ENCODE data around the gene JAGN1. TPM values are rescaled to one million over a fixed set of nuclear protein-coding genes. Genes with fewer than 3 reads are reported as not detected.
A peak's percentile ranks its signal among the peaks of the same experiment; 100 is the strongest.
"Not testable (repeated sequence)": the region's sequence is repeated elsewhere in the genome, so short reads cannot be mapped to it uniquely, and the experiment has no call there.

Gene JAGN1
- polyA plus RNA-seq, 1 donor (not counting 4 experiments of a cell fraction or from before 2014, with no cell fraction given): 48.0 TPM

DNA sequence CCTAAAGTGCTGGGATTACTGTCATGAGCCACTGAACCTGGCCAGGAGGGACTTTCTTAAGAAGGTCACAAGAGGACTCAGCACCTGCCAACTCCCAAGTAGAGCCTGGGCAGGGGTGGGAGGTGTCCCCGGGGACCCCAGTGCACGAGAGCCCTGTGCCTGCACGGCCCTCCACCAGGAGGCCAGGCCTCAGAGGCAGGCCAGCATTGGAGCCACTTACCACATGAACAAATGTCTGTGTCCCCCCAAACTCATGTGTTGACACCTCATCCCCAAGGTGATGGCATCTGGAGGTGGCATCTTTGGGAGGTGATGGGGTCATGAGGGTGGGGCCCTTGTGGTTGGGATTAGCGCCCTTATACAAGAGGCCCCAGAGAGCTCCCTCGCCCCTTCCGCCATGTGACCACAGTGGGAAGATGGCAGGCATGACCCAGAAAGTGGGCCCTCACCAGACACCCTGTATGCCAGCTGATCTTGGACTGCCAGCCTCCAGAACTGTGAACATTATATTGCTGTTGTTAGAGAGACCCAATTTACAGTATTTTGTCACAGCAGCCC, 43.4 kb upstream of the JAGN1 start:
- no peak for FAIRE-seq

DNA sequence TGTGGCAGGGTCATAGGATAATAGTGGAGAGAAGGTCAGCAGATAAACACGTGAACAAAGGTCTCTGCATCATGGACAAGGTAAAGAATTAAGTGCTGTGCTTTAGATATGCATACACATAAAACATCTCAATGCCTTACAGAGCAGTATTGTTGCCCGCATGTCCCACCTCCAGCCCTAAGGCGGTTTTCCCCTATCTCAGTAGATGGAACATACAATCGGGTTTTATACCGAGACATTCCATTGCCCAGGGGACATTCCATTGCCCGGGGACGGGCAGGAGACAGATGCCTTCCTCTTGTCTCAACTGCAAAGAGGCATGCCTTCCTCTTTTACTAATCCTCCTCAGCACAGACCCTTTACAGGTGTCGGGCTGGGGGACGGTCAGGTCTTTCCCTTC, 42.5 kb upstream of the JAGN1 start:
- H3K4me3 ChIP-seq (ENCODE audit: control insufficient read depth in 2 of 3, extremely low read depth in 1 of 3, insufficient read depth in 2 of 3, low read depth in 1 of 3, low read length in 3 of 3); dilution Hi-C loops (cut with MboI; ENCODE audit: extremely low pct_ligation_motif_present, low sequenced_read_pairs); FAIRE-seq; DNase-seq (ENCODE audit: low read depth, low spot score); H4K20me1 ChIP-seq (ENCODE audit: control insufficient read depth, extremely low read depth, insufficient read depth, low read length); H3K4me1 ChIP-seq (ENCODE audit: control insufficient read depth, extremely low read depth, insufficient read depth, low read length); H3K9me1 ChIP-seq (ENCODE audit: control insufficient read depth, extremely low read depth, insufficient read depth, low read length); H3K9ac ChIP-seq (ENCODE audit: control insufficient read depth, extremely low read depth, insufficient read depth, low read length); H3K79me2 ChIP-seq (ENCODE audit: control insufficient read depth, insufficient read depth, low read length); H3K4me2 ChIP-seq (ENCODE audit: control insufficient read depth, extremely low read depth, insufficient read depth, low read depth, low read length); H2AFZ ChIP-seq (ENCODE audit: control insufficient read depth, low read length); H3K9me3 ChIP-seq (ENCODE audit: control insufficient read depth, low read depth, low read length); H3K27ac ChIP-seq (ENCODE audit: control insufficient read depth, insufficient read depth, low read length); H3K27me3 ChIP-seq (ENCODE audit: control insufficient read depth, extremely low read depth, insufficient read depth, low read length); H3K36me3 ChIP-seq (ENCODE audit: control insufficient read depth in 2 of 2, extremely low read depth in 1 of 2, insufficient read depth in 2 of 2, low read length in 2 of 2): not testable (repeated sequence)

More for the DNA sequence above, 43.4 kb upstream of the JAGN1 start:
- no peaks in the 10 kb centered on the region for H3K9me3 ChIP-seq (ENCODE audit: control insufficient read depth, low read depth, low read length)
- TF ChIP-seq CTCF (optimal IDR thresholded peaks at IDR 0.05 in 1 of 3, IDR thresholded peaks at IDR 0.05 in 1 of 3, conservative IDR thresholded peaks at IDR 0.05 in 1 of 3; ENCODE audit: extremely low read depth in 1 of 3, insufficient read depth in 2 of 3, low read length in 3 of 3) (no peak), EZH2 (IDR thresholded peaks at IDR 0.05; ENCODE audit: low read length) (no peak)
- no peaks in the 10 kb centered on the region for H3K9me1 ChIP-seq (ENCODE audit: control insufficient read depth, extremely low read depth, insufficient read depth, low read length)
- peaks cover 5% of the 10 kb centered on the region for H3K4me1 ChIP-seq (ENCODE audit: control insufficient read depth, extremely low read depth, insufficient read depth, low read length)
- H3K4me2 ChIP-seq (ENCODE audit: control insufficient read depth, extremely low read depth, insufficient read depth, low read depth, low read length): no peak overlapping the region
- H4K20me1 ChIP-seq (ENCODE audit: control insufficient read depth, extremely low read depth, insufficient read depth, low read length): no peaks in the 10 kb centered on the region
- no peak for DNase-seq (ENCODE audit: low read depth, low spot score)
- no peak overlapping the region for H3K9ac ChIP-seq (ENCODE audit: control insufficient read depth, extremely low read depth, insufficient read depth, low read length)
- H3K27me3 ChIP-seq (ENCODE audit: control insufficient read depth, extremely low read depth, insufficient read depth, low read length): no peaks in the 10 kb centered on the region
- H2AFZ ChIP-seq (ENCODE audit: control insufficient read depth, low read length): no peak overlapping the region
- H3K36me3 ChIP-seq (ENCODE audit: control insufficient read depth in 2 of 2, extremely low read depth in 1 of 2, insufficient read depth in 2 of 2, low read length in 2 of 2): peaks cover 0 to 2% of the 10 kb centered on the region in 2 experiments
- dilution Hi-C loops (cut with MboI; ENCODE audit: extremely low pct_ligation_motif_present, low sequenced_read_pairs): no loop called here
- H3K79me2 ChIP-seq (ENCODE audit: control insufficient read depth, insufficient read depth, low read length): no peaks in the 10 kb centered on the region
- H3K27ac ChIP-seq (ENCODE audit: control insufficient read depth, insufficient read depth, low read length): no peak overlapping the region
- no peak overlapping the region for H3K4me3 ChIP-seq (ENCODE audit: control insufficient read depth in 2 of 3, extremely low read depth in 1 of 3, insufficient read depth in 2 of 3, low read depth in 1 of 3, low read length in 3 of 3)

DNA sequence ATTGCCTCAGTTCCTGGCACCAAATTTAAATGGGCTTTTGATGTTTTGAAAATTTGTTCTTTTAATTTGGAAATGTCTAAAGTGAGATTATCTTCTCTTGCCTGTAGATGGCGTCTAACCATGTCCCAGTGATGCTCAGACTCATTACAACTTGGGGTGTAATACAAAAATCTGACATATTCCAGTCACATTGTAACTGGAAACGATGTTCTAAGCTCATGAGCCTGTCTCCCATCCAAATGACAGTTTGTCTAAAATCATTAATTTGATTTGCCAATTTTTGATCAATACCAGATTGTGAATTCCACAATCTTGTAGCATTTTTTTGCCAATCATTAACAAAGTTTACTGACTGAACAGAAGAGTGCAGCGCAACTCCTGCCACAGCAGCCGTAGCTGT, 41.5 kb upstream of the JAGN1 start:
- H3K27ac ChIP-seq (ENCODE audit: control insufficient read depth, insufficient read depth, low read length); H3K9me1 ChIP-seq (ENCODE audit: control insufficient read depth, extremely low read depth, insufficient read depth, low read length); H3K9me3 ChIP-seq (ENCODE audit: control insufficient read depth, low read depth, low read length); H3K4me1 ChIP-seq (ENCODE audit: control insufficient read depth, extremely low read depth, insufficient read depth, low read length); dilution Hi-C loops (cut with MboI; ENCODE audit: extremely low pct_ligation_motif_present, low sequenced_read_pairs); H3K4me2 ChIP-seq (ENCODE audit: control insufficient read depth, extremely low read depth, insufficient read depth, low read depth, low read length); FAIRE-seq; H3K27me3 ChIP-seq (ENCODE audit: control insufficient read depth, extremely low read depth, insufficient read depth, low read length); H3K4me3 ChIP-seq (ENCODE audit: control insufficient read depth in 2 of 3, extremely low read depth in 1 of 3, insufficient read depth in 2 of 3, low read depth in 1 of 3, low read length in 3 of 3); H3K9ac ChIP-seq (ENCODE audit: control insufficient read depth, extremely low read depth, insufficient read depth, low read length); H3K36me3 ChIP-seq (ENCODE audit: control insufficient read depth in 2 of 2, extremely low read depth in 1 of 2, insufficient read depth in 2 of 2, low read length in 2 of 2); H2AFZ ChIP-seq (ENCODE audit: control insufficient read depth, low read length); H3K79me2 ChIP-seq (ENCODE audit: control insufficient read depth, insufficient read depth, low read length); DNase-seq (ENCODE audit: low read depth, low spot score); H4K20me1 ChIP-seq (ENCODE audit: control insufficient read depth, extremely low read depth, insufficient read depth, low read length): not testable (repeated sequence)
- peak in 2 of 3 experiments; percentile 17 to 22 for TF ChIP-seq CTCF (optimal IDR thresholded peaks at IDR 0.05 in 1 of 3, IDR thresholded peaks at IDR 0.05 in 1 of 3, conservative IDR thresholded peaks at IDR 0.05 in 1 of 3; ENCODE audit: extremely low read depth in 1 of 3, insufficient read depth in 2 of 3, low read length in 3 of 3)

GRCh38 chr3:9851383-9851782, 39.0 kb upstream of the JAGN1 start:
- H3K9me1 ChIP-seq (ENCODE audit: control insufficient read depth, extremely low read depth, insufficient read depth, low read length); H3K79me2 ChIP-seq (ENCODE audit: control insufficient read depth, insufficient read depth, low read length); H3K9ac ChIP-seq (ENCODE audit: control insufficient read depth, extremely low read depth, insufficient read depth, low read length); H3K36me3 ChIP-seq (ENCODE audit: control insufficient read depth in 2 of 2, extremely low read depth in 1 of 2, insufficient read depth in 2 of 2, low read length in 2 of 2); dilution Hi-C loops (cut with MboI; ENCODE audit: extremely low pct_ligation_motif_present, low sequenced_read_pairs); DNase-seq (ENCODE audit: low read depth, low spot score); H3K27ac ChIP-seq (ENCODE audit: control insufficient read depth, insufficient read depth, low read length); H3K27me3 ChIP-seq (ENCODE audit: control insufficient read depth, extremely low read depth, insufficient read depth, low read length); H4K20me1 ChIP-seq (ENCODE audit: control insufficient read depth, extremely low read depth, insufficient read depth, low read length); H3K4me1 ChIP-seq (ENCODE audit: control insufficient read depth, extremely low read depth, insufficient read depth, low read length); FAIRE-seq; H3K4me3 ChIP-seq (ENCODE audit: control insufficient read depth in 2 of 3, extremely low read depth in 1 of 3, insufficient read depth in 2 of 3, low read depth in 1 of 3, low read length in 3 of 3); H3K9me3 ChIP-seq (ENCODE audit: control insufficient read depth, low read depth, low read length); H2AFZ ChIP-seq (ENCODE audit: control insufficient read depth, low read length); H3K4me2 ChIP-seq (ENCODE audit: control insufficient read depth, extremely low read depth, insufficient read depth, low read depth, low read length): not testable (repeated sequence)

Data from keratinocyte (primary cell).